ENCODE measurements around the gene CIC.
"Not testable (repeated sequence)": the region's sequence is repeated elsewhere in the genome, so short reads cannot be mapped to it uniquely, and the experiment has no call there.

CIC gene

GRCh38 chr19:42313096-42313839, 44.2 kb downstream of the CIC start, which contains the start of gene TMEM145:
Gene TMEM145, plus strand, starts transcription at chr19:42313309. Its CDS starts 68 bp downstream, at chr19:42313377.
- DNase-seq (ENCODE audit: low read depth), result no peak

- DNase-seq (ENCODE audit: low read depth), result no peak
These were observed 45.0 kb downstream of the CIC start for GRCh38 chr19:42313840-42314755.

- DNase-seq (ENCODE audit: low read depth), result no peak
These were observed 46.0 kb downstream of the CIC start for GRCh38 chr19:42315024-42315423.

GRCh38 chr19:42316223-42317211, 47.5 kb downstream of the CIC start:
- no peak for DNase-seq (ENCODE audit: low read depth)

- DNase-seq (ENCODE audit: low read depth), result no peak
These were observed 48.5 kb downstream of the CIC start for GRCh38 chr19:42317535-42317934.

- DNase-seq (ENCODE audit: low read depth), result no peak
These were observed 53.3 kb downstream of the CIC start for GRCh38 chr19:42322305-42322704.

- DNase-seq (ENCODE audit: low read depth), result no peak
These were observed 54.4 kb downstream of the CIC start for GRCh38 chr19:42323473-42323851.

- DNase-seq (ENCODE audit: low read depth), result no peak
These were observed 55.0 kb downstream of the CIC start for GRCh38 chr19:42323852-42324654.

GRCh38 chr19:42324655-42325307, 55.7 kb downstream of the CIC start:
- DNase-seq (ENCODE audit: low read depth), result no peak

- DNase-seq (ENCODE audit: low read depth), result peak; percentile 98
These were observed 56.4 kb downstream of the CIC start, which contains the start of gene MEGF8 for GRCh38 chr19:42325308-42325895. Gene MEGF8, plus strand, starts transcription at chr19:42325635. Its CDS starts 609 bp downstream, at chr19:42326244.

GRCh38 chr19:42325896-42326771, 57.1 kb downstream of the CIC start:
- no peak for DNase-seq (ENCODE audit: low read depth)

GRCh38 chr19:42326969-42327368, 57.9 kb downstream of the CIC start:
- no peak for DNase-seq (ENCODE audit: low read depth)

GRCh38 chr19:42327381-42327780, 58.3 kb downstream of the CIC start:
- no peak for DNase-seq (ENCODE audit: low read depth)

- no peak for DNase-seq (ENCODE audit: low read depth)
These were observed 59.1 kb downstream of the CIC start for GRCh38 chr19:42328106-42328505.

GRCh38 chr19:42328854-42329253, 59.8 kb downstream of the CIC start:
- no peak for DNase-seq (ENCODE audit: low read depth)

- DNase-seq (ENCODE audit: low read depth), result no peak
These were observed 61.2 kb downstream of the CIC start for GRCh38 chr19:42330241-42330711.

GRCh38 chr19:42331333-42331732, 62.3 kb downstream of the CIC start:
- DNase-seq (ENCODE audit: low read depth), result not testable (repeated sequence)

GRCh38 chr19:42332059-42332458, 63.0 kb downstream of the CIC start:
- DNase-seq (ENCODE audit: low read depth), result no peak

- DNase-seq (ENCODE audit: low read depth), result no peak
These were observed 64.0 kb downstream of the CIC start for GRCh38 chr19:42333018-42333417.

All from HS-5 (cell line).